H9 (cell line): ENCODE data around the gene PCDHA11. TPM values are rescaled to one million over a fixed set of nuclear protein-coding genes. Genes with fewer than 3 reads are reported as not detected.

ENCODE experiments used
- DNase-seq: peaks from one replicate; pipeline ENCODE4 v3.0.0-alpha.2; 2017
- H2AFZ ChIP-seq: one replicate; pipeline ENCODE4 v1.6.1; 2013; ENCODE audit warnings: mild to moderate bottlenecking, low read length, control low read depth, moderate library complexity
- H2AK5ac ChIP-seq: 2 replicates; pipeline ENCODE4 v1.6.1; 2013; ENCODE audit warnings: low read length, control low read depth, mixed read lengths; ENCODE audit not compliant: insufficient read length
- H2BK120ac ChIP-seq: one replicate; pipeline ENCODE4 v1.6.1; 2013; ENCODE audit warnings: low read depth, mild to moderate bottlenecking, low read length, control low read depth, inconsistent platforms; ENCODE audit not compliant: poor library complexity, severe bottlenecking
- H2BK12ac ChIP-seq: 2 replicates; pipeline ENCODE4 v1.6.1; 2013; ENCODE audit warnings: low read length, control low read depth, mixed read lengths, low read depth; ENCODE audit not compliant: insufficient read length
- H2BK15ac ChIP-seq: 2 replicates; pipeline ENCODE4 v1.6.1; 2013; ENCODE audit warnings: low read depth, low read length, control low read depth
- H2BK20ac ChIP-seq: one replicate; pipeline ENCODE4 v1.6.1; 2013; ENCODE audit warnings: low read depth, mild to moderate bottlenecking, low read length, control low read depth, inconsistent platforms; ENCODE audit not compliant: poor library complexity, severe bottlenecking
- H2BK5ac ChIP-seq: 2 replicates; pipeline ENCODE4 v1.6.1; 2013; ENCODE audit warnings: low read length, control low read depth, mixed read lengths; ENCODE audit not compliant: insufficient read length
- H3K14ac ChIP-seq: 2 replicates; pipeline ENCODE4 v1.6.1; 2013; ENCODE audit warnings: low read length, control low read depth; ENCODE audit not compliant: insufficient read depth
- H3K18ac ChIP-seq: 2 replicates; pipeline ENCODE4 v1.6.1; 2013; ENCODE audit warnings: low read depth, mild to moderate bottlenecking, mixed read lengths, low read length, control low read depth; ENCODE audit not compliant: insufficient read length
- H3K23ac ChIP-seq: 2 replicates; pipeline ENCODE4 v1.6.1; 2013; ENCODE audit warnings: low read length, control low read depth, mixed read lengths, low read depth; ENCODE audit not compliant: insufficient read length
- H3K23me2 ChIP-seq: 2 replicates; pipeline ENCODE4 v1.6.1; 2013; ENCODE audit warnings: low read depth, mild to moderate bottlenecking, mixed read lengths, low read length, control low read depth; ENCODE audit not compliant: insufficient read length, poor library complexity, severe bottlenecking
- H3K27ac ChIP-seq: 2 replicates; pipeline ENCODE4 v1.5.1; 2013; ENCODE audit warnings: low read length, control low read depth, mixed read lengths, low read depth; ENCODE audit not compliant: insufficient read length
- H3K27me3 ChIP-seq: 2 replicates; pipeline ENCODE4 v1.6.1; 2013; ENCODE audit warnings: low read length, control low read depth, inconsistent platforms; ENCODE audit not compliant: insufficient read depth
- H3K4ac ChIP-seq: 2 replicates; pipeline ENCODE4 v1.6.1; 2013; ENCODE audit warnings: low read depth, mild to moderate bottlenecking, control low read depth, inconsistent platforms, low read length, moderate library complexity
- H3K4me1 ChIP-seq: 2 replicates; pipeline ENCODE4 v1.6.1; 2013; ENCODE audit warnings: low read length, control low read depth, inconsistent platforms; ENCODE audit not compliant: insufficient read depth
- H3K4me2 ChIP-seq: 2 replicates; pipeline ENCODE4 v1.6.1; 2013; ENCODE audit warnings: low read length, control low read depth, mixed read lengths; ENCODE audit not compliant: insufficient read length, insufficient read depth
- H3K56ac ChIP-seq: 2 replicates; pipeline ENCODE4 v1.6.1; 2013; ENCODE audit warnings: low read depth, mild to moderate bottlenecking, mixed read lengths, low read length, control low read depth; ENCODE audit not compliant: insufficient read length
- H3K79me1 ChIP-seq: 2 replicates; pipeline ENCODE4 v1.6.1; 2013; ENCODE audit warnings: low read depth, mild to moderate bottlenecking, moderate library complexity, low read length, control low read depth, inconsistent platforms; ENCODE audit not compliant: insufficient read depth, poor library complexity, severe bottlenecking
- H3K79me2 ChIP-seq: 2 replicates; pipeline ENCODE4 v1.6.1; 2013; ENCODE audit warnings: low read length, control low read depth, inconsistent platforms; ENCODE audit not compliant: insufficient read depth
- H3K9ac ChIP-seq: 2 replicates; pipeline ENCODE4 v1.6.1; 2013; ENCODE audit warnings: low read length, control low read depth, mixed read lengths; ENCODE audit not compliant: insufficient read length; ENCODE audit errors: extremely low read depth
- H3K9me3 ChIP-seq: one replicate; pipeline ENCODE4 v1.6.1; 2013; ENCODE audit warnings: low read depth, low read length, inconsistent platforms; ENCODE audit not compliant: control insufficient read depth
- H3T11ph ChIP-seq: one replicate; pipeline ENCODE4 v1.6.1; 2013; ENCODE audit warnings: mild to moderate bottlenecking, low read length, control low read depth, inconsistent platforms
- H4K20me1 ChIP-seq: one replicate; pipeline ENCODE4 v1.6.1; 2013; ENCODE audit not compliant: control insufficient read depth, insufficient read length, insufficient read depth
- H4K5ac ChIP-seq: 2 replicates; pipeline ENCODE4 v1.6.1; 2013; ENCODE audit warnings: low read depth, mild to moderate bottlenecking, mixed read lengths, low read length, control low read depth; ENCODE audit not compliant: insufficient read length
- H4K8ac ChIP-seq: replicated peaks from 2 replicates; pipeline ENCODE4 v1.6.1; 2013; ENCODE audit warnings: low read length, control low read depth, mixed read lengths, low read depth; ENCODE audit not compliant: insufficient read length
- H4K91ac ChIP-seq: 2 replicates; pipeline ENCODE4 v1.6.1; 2013; ENCODE audit warnings: low read depth, mild to moderate bottlenecking, moderate library complexity, mixed read lengths, low read length, control low read depth; ENCODE audit not compliant: insufficient read length
- H3K27ac Mint-ChIP-seq, 3 experiments: 2 replicates in 2 of 3; 3 replicates in 1 of 3; pipeline ENCODE4 v1.8.0; 2020 to 2021; ENCODE audit warnings: mixed read lengths in 3 of 3, mild to moderate bottlenecking in 1 of 3, moderate library complexity in 1 of 3
- H3K27me3 Mint-ChIP-seq: 2 replicates; pipeline ENCODE4 v1.8.0; 2021; ENCODE audit warnings: low read depth, mild to moderate bottlenecking, moderate library complexity, mixed read lengths
- H3K36me3 Mint-ChIP-seq, 3 experiments: 2 replicates in 2 of 3; 3 replicates in 1 of 3; pipeline ENCODE4 v1.8.0; 2020 to 2021; ENCODE audit warnings: low read depth in 3 of 3, mixed read lengths in 3 of 3; ENCODE audit not compliant: insufficient read depth in 1 of 3
- H3K4me1 Mint-ChIP-seq, 2 experiments: 2 replicates each; pipeline ENCODE4 v1.8.0; 2020; ENCODE audit warnings: mixed read lengths in 2 of 2
- H3K4me3 Mint-ChIP-seq, 2 experiments: 2 replicates in 1 of 2; 3 replicates in 1 of 2; pipeline ENCODE4 v1.8.0; 2020 to 2021; ENCODE audit warnings: mild to moderate bottlenecking in 2 of 2, mixed read lengths in 2 of 2, moderate library complexity in 1 of 2
- H3K9me3 Mint-ChIP-seq, 2 experiments: 2 replicates in 1 of 2; 3 replicates in 1 of 2; pipeline ENCODE4 v1.8.0; 2020; ENCODE audit warnings: mild to moderate bottlenecking in 2 of 2, mixed read lengths in 2 of 2, moderate library complexity in 1 of 2
- WGBS: extraction: QIAGEN DNeasy Blood & Tissue Kit; methylation state at CpG from one replicate; pipeline ENCODE4 v1.1.7; 2013; ENCODE audit warnings: missing lambda C conversion rate, low lambda C conversion rate, mixed read lengths; ENCODE audit not compliant: insufficient read length; ENCODE audit errors: extremely low coverage; 5-methylcytosine and 5-hydroxymethylcytosine counted together
- total RNA-seq: library from RNA; stranded (reverse); gene quantifications from 2 replicates; pipeline ENCODE4 v1.2.1, GENCODE V29; 2021
- TF ChIP-seq, protein P1 (sequence below): fragments of 200-600 bp; sonication (generic); conservative IDR thresholded peaks from 3 replicates; pipeline ENCODE4 v1.8.0; 2021; ENCODE audit warnings: antibody characterized with exemption, mild to moderate bottlenecking

The PCDHA11 gene
- total RNA-seq, 1 experiment from 2014 or later = 6.3 TPM

DNA sequence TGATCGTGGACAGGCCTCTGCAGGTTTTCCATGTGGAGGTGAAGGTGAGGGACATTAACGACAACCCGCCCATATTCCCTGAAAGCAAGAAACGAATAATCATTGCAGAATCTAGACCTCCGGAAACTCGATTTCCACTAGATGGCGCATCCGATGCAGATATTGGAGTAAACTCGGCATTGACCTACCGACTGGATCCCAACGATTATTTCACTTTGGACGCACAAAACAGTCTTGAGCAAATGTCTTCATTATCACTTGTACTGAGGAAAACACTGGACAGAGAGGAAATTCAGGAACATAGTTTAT is 13.8 kb downstream of the PCDHA11 start:
- no peaks in the 10 kb centered on the region; a peak in 1 of 4 replicates for H3K4me1 Mint-ChIP-seq
- no peaks in the 10 kb centered on the region for H3K79me1 ChIP-seq
- no peak overlapping the region for H2BK20ac ChIP-seq
- no peak overlapping the region for H2AK5ac ChIP-seq
- H3K27ac Mint-ChIP-seq = no peak overlapping the region
- no peak overlapping the region for H2AFZ ChIP-seq
- no peaks in the 10 kb centered on the region for H3K9me3 Mint-ChIP-seq
- peaks cover 2% of the 10 kb centered on the region for H3K23me2 ChIP-seq
- peaks cover 4 to 8% (median 4%) of the 10 kb centered on the region in 3 experiments for H3K36me3 Mint-ChIP-seq
- no peak overlapping the region for H2BK12ac ChIP-seq
- no peaks in the 10 kb centered on the region for H3K9me3 ChIP-seq
- H3K23ac ChIP-seq = no peak overlapping the region
- H3K27me3 Mint-ChIP-seq = no peaks in the 10 kb centered on the region
- WGBS = no CpG with 5 or more reads among the region's 12 CpGs
- H3T11ph ChIP-seq = no peak overlapping the region
- H3K18ac ChIP-seq = no peak overlapping the region
- H2BK120ac ChIP-seq = no peak overlapping the region
- peak; percentile 59 for DNase-seq
- no peak overlapping the region for H4K91ac ChIP-seq
- no peaks in the 10 kb centered on the region for H4K20me1 ChIP-seq
- H3K4me2 ChIP-seq = no peak overlapping the region
- peaks cover 2% of the 10 kb centered on the region; the same call in 1 of the 2 replicates for H3K79me2 ChIP-seq
- H3K9ac ChIP-seq = no peak overlapping the region
- H3K56ac ChIP-seq = no peak overlapping the region
- TF ChIP-seq, protein P1, sequence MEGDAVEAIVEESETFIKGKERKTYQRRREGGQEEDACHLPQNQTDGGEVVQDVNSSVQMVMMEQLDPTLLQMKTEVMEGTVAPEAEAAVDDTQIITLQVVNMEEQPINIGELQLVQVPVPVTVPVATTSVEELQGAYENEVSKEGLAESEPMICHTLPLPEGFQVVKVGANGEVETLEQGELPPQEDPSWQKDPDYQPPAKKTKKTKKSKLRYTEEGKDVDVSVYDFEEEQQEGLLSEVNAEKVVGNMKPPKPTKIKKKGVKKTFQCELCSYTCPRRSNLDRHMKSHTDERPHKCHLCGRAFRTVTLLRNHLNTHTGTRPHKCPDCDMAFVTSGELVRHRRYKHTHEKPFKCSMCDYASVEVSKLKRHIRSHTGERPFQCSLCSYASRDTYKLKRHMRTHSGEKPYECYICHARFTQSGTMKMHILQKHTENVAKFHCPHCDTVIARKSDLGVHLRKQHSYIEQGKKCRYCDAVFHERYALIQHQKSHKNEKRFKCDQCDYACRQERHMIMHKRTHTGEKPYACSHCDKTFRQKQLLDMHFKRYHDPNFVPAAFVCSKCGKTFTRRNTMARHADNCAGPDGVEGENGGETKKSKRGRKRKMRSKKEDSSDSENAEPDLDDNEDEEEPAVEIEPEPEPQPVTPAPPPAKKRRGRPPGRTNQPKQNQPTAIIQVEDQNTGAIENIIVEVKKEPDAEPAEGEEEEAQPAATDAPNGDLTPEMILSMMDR = peak; percentile 75
- H2BK15ac ChIP-seq = no peak overlapping the region
- H3K14ac ChIP-seq = no peak overlapping the region
- H3K4me1 ChIP-seq = no peaks in the 10 kb centered on the region
- H3K27ac ChIP-seq = no peak overlapping the region
- no peak overlapping the region for H4K5ac ChIP-seq
- no peak overlapping the region for H3K4ac ChIP-seq
- no peak overlapping the region for H2BK5ac ChIP-seq
- H4K8ac ChIP-seq = no peak overlapping the region
- no peaks in the 10 kb centered on the region for H3K27me3 ChIP-seq
- peak overlapping the region in 1 of 2 experiments; percentile 33; a peak in 2 of 5 replicates for H3K4me3 Mint-ChIP-seq
